Esophagus squamous epithelium (tissue), 5 donors: ENCODE measurements around the gene CTNNAL1. TPM values are rescaled to one million over a fixed set of nuclear protein-coding genes. Genes with fewer than 3 reads are reported as not detected.

Experiments
- DNase-seq: peaks from one replicate; lab custom pipeline; 2025; lab: John Stamatoyannopoulos, UW
- H3K27ac ChIP-seq, 4 donors: fragments of 200-600 bp; sonication (generic); one replicate each; pipeline ENCODE4 v1.5.1; 2016 to 2019; ENCODE audit warnings: mild to moderate bottlenecking in 1 of 4
- H3K27me3 ChIP-seq, 4 donors: fragments of 200-600 bp; sonication (generic); 1 replicate in 3 of 4; 2 replicates in 1 of 4; pipeline versions ENCODE4 v1.5.1 to v1.6.0; 2017 to 2021; ENCODE audit warnings: antibody characterized with exemption in 1 of 4
- H3K36me3 ChIP-seq, 3 donors: fragments of 200-600 bp; sonication (generic); one replicate each; pipeline ENCODE4 v1.5.1; 2016 to 2019
- H3K4me1 ChIP-seq, 3 donors: fragments of 200-600 bp; sonication (generic); one replicate each; pipeline ENCODE4 v1.5.1; 2017 to 2019
- H3K4me3 ChIP-seq, 4 donors: fragments of 200-600 bp; sonication (generic); 1 replicate in 3 of 4; 2 replicates in 1 of 4; pipeline ENCODE4 v1.5.1; 2016 to 2019; ENCODE audit warnings: mild to moderate bottlenecking in 2 of 4, moderate library complexity in 1 of 4
- H3K9me3 ChIP-seq, 3 donors: fragments of 200-600 bp; sonication (generic); one replicate each; pipeline ENCODE4 v1.5.1; 2016 to 2019
- CTCF ChIP-seq, 6 experiments: fragments of 450-650 bp in 4 of 6; fragments of 200-600 bp in 2 of 6; sonication (generic) in 2 of 6; IDR thresholded peaks; one replicate each; pipeline ENCODE4 v1.5.1; 2016 to 2019; ENCODE audit warnings: antibody characterized with exemption in 6 of 6, mild to moderate bottlenecking in 4 of 6, moderate library complexity in 4 of 6
- POLR2A ChIP-seq, 4 donors: fragments of 450-650 bp; IDR thresholded peaks; one replicate each; pipeline ENCODE4 v1.6.1; 2017; ENCODE audit warnings: antibody characterized with exemption in 4 of 4, mild to moderate bottlenecking in 4 of 4, moderate library complexity in 3 of 4
- WGBS, 2 donors: methylation state at CpG; one replicate each; pipeline ENCODE4 v1.1.5; 2018; 5-methylcytosine and 5-hydroxymethylcytosine counted together
- intact Hi-C: fragments of 100-400 bp; cut with DNase I; formaldehyde crosslinking; loops from one replicate; pipeline ENCODE4 v1.15.0; 2022
- total RNA-seq, 4 donors: library from RNA; depleted of rRNA; stranded (reverse); fragments of >200 nt; gene quantifications; one replicate each; pipeline ENCODE4 v1.1.0, GENCODE V29; 2016
- donor health status: DM: yes; HTN: yes; CAD: no.

Gene CTNNAL1
- total RNA-seq, 4 donors from 2014 or later: 7.5 to 31.3 (median 15.7) TPM

DNA sequence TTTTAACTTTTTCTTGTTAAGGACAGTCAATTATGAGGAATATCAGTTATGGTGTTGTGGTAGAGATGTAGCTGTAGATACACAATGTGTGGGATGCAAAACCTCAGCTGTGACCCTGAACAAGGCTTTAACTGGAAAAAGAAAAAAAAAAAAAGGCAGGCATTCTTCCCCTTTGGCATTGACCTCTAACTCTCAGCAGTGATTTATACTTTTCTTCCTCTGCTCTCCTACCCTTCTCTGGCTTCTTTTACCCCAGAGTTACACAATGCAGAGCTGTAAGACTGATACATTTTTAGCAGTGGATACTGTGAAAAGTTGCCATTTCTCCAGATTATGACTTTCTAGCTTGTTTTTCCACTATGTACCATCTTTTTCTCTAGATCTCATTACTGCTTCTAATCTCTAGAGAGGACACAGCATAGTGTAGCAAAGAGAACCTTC, 2.0 kb downstream of the CTNNAL1 start:
- H3K4me3 ChIP-seq: peak overlapping the region in 3 of 4 donors; percentile 66 to 86 (median 80)
- intact Hi-C loops: no loop called here
- TF ChIP-seq POLR2A (IDR thresholded peaks at IDR 0.05) (no peak), CTCF (IDR thresholded peaks at IDR 0.05) (no peak)
- H3K36me3 ChIP-seq: no peaks in the 10 kb centered on the region
- no peak for DNase-seq
- peaks cover 0 to 82% (median 0%) of the 10 kb centered on the region in 4 donors for H3K27me3 ChIP-seq
- peaks cover 0 to 64% (median 15%) of the 10 kb centered on the region in 3 donors for H3K4me1 ChIP-seq
- no peaks in the 10 kb centered on the region for H3K9me3 ChIP-seq
- H3K27ac ChIP-seq: peak overlapping the region in 3 of 4 donors; percentile 91 to 95 (median 91)

DNA sequence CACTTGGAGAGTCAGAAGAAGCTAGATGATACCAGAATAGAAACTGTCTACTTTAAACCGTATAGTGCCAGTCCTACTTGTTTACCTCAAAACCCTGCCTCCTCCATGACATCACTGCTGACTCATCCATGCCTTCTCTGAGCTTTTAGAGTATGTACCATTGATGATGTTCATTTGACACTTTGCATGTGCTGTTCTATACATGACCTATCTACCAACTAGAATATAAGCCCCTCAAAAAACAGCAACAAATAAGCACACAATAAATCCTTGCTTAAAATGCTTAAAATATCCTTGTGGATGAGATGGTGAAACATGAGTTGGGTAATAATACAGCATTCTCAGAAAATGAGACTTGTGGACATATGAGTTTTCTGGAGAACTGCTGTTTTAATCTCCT, 2.6 kb downstream of the CTNNAL1 start:
- TF ChIP-seq POLR2A (IDR thresholded peaks at IDR 0.05) (no peak), CTCF (IDR thresholded peaks at IDR 0.05) (no peak)
- no peak for DNase-seq
- 9 to 19% methylated on average over 1 of the region's 1 CpG for WGBS, 2 donors
- H3K27me3 ChIP-seq: peaks cover 0 to 81% (median 0%) of the 10 kb centered on the region in 4 donors
- H3K4me3 ChIP-seq: no peak overlapping the region
- peak overlapping the region in 3 of 4 donors; percentile 91 to 95 (median 91) for H3K27ac ChIP-seq
- H3K4me1 ChIP-seq: peaks cover 0 to 63% (median 15%) of the 10 kb centered on the region in 3 donors
- H3K36me3 ChIP-seq: no peaks in the 10 kb centered on the region
- intact Hi-C loops: no loop called here
- no peaks in the 10 kb centered on the region for H3K9me3 ChIP-seq

DNA sequence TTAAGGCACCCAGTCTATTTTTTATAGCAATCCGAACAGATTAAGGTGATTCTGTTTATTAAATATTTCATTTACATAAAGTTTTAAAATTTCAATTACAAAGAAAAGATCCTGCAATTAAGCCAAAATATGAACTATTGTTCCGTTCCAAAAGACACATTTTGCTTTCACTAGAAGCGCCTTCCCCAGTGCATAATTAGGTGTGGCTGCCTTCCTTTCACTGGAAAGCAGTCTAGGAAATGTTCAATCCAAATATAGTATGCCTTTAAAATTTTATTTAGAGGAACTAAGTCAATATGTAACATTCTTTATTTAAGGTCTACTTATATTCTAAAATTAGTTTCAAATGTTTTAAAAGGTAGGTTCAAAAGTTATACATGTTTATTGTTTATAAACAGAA, 7.6 kb downstream of the CTNNAL1 start:
- WGBS, 2 donors: 41 to 62% methylated on average over 3 of the region's 3 CpGs
- Histone ChIP-seq H3K4me1 (peaks cover 0 to 20% (median 0%) of the 10 kb centered on the region in 3 donors), H3K36me3 (peaks cover 0 to 9% (median 0%) of the 10 kb centered on the region in 3 donors), H3K4me3 (no peak overlapping the region), H3K9me3 (peaks cover 0 to 21% (median 19%) of the 10 kb centered on the region in 3 donors), H3K27ac (no peak overlapping the region), H3K27me3 (peaks cover 0 to 80% (median 0%) of the 10 kb centered on the region in 4 donors)
- TF ChIP-seq POLR2A (IDR thresholded peaks at IDR 0.05): no peak
- no peak for TF ChIP-seq CTCF (IDR thresholded peaks at IDR 0.05)
- intact Hi-C loops: no loop called here
- DNase-seq: no peak

GRCh38 chr9:109003116-109003515, 10.2 kb downstream of the CTNNAL1 start:
- DNase-seq: no peak
- peaks cover 0 to 6% (median 0%) of the 10 kb centered on the region in 3 donors for H3K4me1 ChIP-seq
- intact Hi-C loops: no loop called here
- TF ChIP-seq POLR2A (IDR thresholded peaks at IDR 0.05): no peak
- TF ChIP-seq CTCF (IDR thresholded peaks at IDR 0.05): no peak
- 90 to 95% methylated on average over 2 of the region's 2 CpGs for WGBS, 2 donors
- H3K4me3 ChIP-seq: no peak overlapping the region
- H3K27me3 ChIP-seq: peaks cover 0 to 63% (median 0%) of the 10 kb centered on the region in 4 donors
- peaks cover 0 to 21% (median 19%) of the 10 kb centered on the region in 3 donors for H3K9me3 ChIP-seq
- H3K36me3 ChIP-seq: peaks cover 0 to 9% (median 0%) of the 10 kb centered on the region in 3 donors
- H3K27ac ChIP-seq: no peak overlapping the region

DNA sequence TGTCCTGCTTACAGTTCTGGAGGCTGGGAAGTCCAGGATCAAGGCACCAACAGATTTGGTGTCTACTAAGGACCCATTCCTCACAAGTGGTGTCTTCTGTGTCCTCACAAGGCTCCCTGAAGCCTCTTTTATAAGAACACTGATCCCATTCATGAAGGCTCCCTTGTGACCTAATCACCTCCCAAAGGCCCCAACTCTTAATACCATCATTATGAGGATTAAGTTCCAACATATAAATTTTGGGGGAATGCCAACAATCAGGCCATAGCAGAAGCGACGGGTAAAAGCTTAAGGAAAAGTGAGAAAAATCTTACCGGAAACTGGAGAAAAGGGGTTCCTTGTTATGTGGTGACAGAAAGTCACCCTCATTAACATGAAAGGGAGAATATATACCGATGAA, 11.2 kb downstream of the CTNNAL1 start:
- Histone ChIP-seq H3K36me3 (peaks cover 0 to 9% (median 0%) of the 10 kb centered on the region in 3 donors), H3K4me1 (peaks cover 0 to 12% (median under 1%) of the 10 kb centered on the region in 3 donors), H3K27ac (no peak overlapping the region), H3K9me3 (peaks cover 0 to 21% (median 19%) of the 10 kb centered on the region in 3 donors), H3K4me3 (no peak overlapping the region), H3K27me3 (peaks cover 0 to 56% (median 0%) of the 10 kb centered on the region in 4 donors)
- TF ChIP-seq POLR2A (IDR thresholded peaks at IDR 0.05): no peak
- TF ChIP-seq CTCF (IDR thresholded peaks at IDR 0.05): no peak
- intact Hi-C loops: no loop called here
- DNase-seq: no peak
- whole genome bisulfite sequencing, 2 donors: 92 to 98% methylated on average over 4 of the region's 4 CpGs
